ENCODE data around the gene NOP56.

DNA sequence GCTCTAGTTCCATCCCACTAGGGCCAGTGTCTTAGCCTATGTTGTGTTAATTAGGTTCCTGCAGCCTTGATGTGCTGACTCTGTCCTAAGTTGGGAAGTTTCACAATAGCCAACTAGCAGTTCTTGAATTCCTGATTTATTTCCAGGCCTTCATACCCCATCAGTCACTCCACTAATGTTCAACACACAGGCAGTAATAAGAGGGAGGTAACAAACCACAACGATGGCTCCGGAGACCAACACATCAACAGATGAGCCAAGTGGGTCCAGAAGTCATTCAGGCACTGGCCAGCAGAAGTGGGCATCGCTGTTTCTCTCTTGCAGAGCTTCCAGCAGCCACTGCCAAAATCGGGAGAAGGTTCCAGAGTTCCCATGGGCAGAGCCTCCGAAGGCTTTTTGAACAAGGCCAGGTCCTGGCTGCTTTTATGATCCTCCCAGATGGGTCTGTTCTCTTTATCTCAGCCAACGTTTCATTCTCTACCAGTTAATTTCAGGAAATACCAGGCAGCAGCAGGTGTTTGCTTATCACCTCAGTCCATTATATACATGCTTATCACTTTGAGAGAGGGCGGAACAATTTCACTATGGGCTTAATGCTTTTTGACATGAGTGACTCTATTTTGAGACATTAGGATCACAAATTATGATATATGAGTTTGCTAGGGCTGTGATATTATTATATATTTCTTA lies 48.5 kb upstream of the NOP56 start:
- no peak for TF ChIP-seq EZH2 (IDR thresholded peaks at IDR 0.05; ENCODE audit: insufficient read depth, poor library complexity, severe bottlenecking)
- TF ChIP-seq EZH2phosphoT487 (IDR thresholded peaks at IDR 0.05; ENCODE audit: insufficient read depth, low read depth): no peak

Data from GM23248 (cell line).